Liver (tissue), 3 donors: ENCODE measurements around the gene MBP.

Experiments used
- FOXA1 ChIP-seq: IDR thresholded peaks from 2 replicates; pipeline ENCODE4 v1.6.1; 2016; ENCODE audit warnings: antibody characterized with exemption
- GABPA ChIP-seq, 2 donors: IDR thresholded peaks in 1 of 2; conservative IDR thresholded peaks in 1 of 2; 2 replicates each; pipeline ENCODE4 v1.6.1; 2016; ENCODE audit warnings: antibody characterized with exemption in 2 of 2, mild to moderate bottlenecking in 1 of 2, moderate library complexity in 1 of 2
- HNF4G ChIP-seq: IDR thresholded peaks from 2 replicates; pipeline ENCODE4 v1.6.1; 2016; ENCODE audit warnings: antibody characterized with exemption
- RAD21 ChIP-seq, 2 donors: IDR thresholded peaks; 2 replicates each; pipeline ENCODE4 v1.6.1; 2016; ENCODE audit warnings: antibody characterized with exemption in 2 of 2, mild to moderate bottlenecking in 2 of 2
- SP1 ChIP-seq: IDR thresholded peaks from 2 replicates; pipeline ENCODE4 v1.6.1; 2018; ENCODE audit warnings: antibody characterized with exemption, mild to moderate bottlenecking
- TAF1 ChIP-seq: conservative IDR thresholded peaks from 2 replicates; pipeline ENCODE4 v1.6.1; 2016; ENCODE audit warnings: antibody characterized with exemption, mild to moderate bottlenecking
- YY1 ChIP-seq: IDR thresholded peaks from 2 replicates; pipeline ENCODE4 v1.6.1; 2016; ENCODE audit warnings: antibody characterized with exemption, mild to moderate bottlenecking
- TF ChIP-seq, protein P1 (sequence below): IDR thresholded peaks from 2 replicates; pipeline ENCODE4 v1.6.1; 2016; ENCODE audit warnings: antibody characterized with exemption, mild to moderate bottlenecking
- TF ChIP-seq, protein P2 (sequence below): fragments of 150-350 bp; IDR thresholded peaks from 2 replicates; pipeline ENCODE4 v1.5.1; 2017; ENCODE audit warnings: improper control_type of control experiment, low read depth, low read length; ENCODE audit not compliant: missing input control
- TF ChIP-seq, protein P3 (sequence below): IDR thresholded peaks from 2 replicates; pipeline ENCODE4 v1.6.1; 2016; ENCODE audit warnings: antibody characterized with exemption
- TF ChIP-seq, protein P4 (sequence below): IDR thresholded peaks from 2 replicates; pipeline ENCODE4 v1.6.1; 2016; ENCODE audit warnings: antibody characterized with exemption
- TF ChIP-seq, protein P5 (sequence below): IDR thresholded peaks from 2 replicates; pipeline ENCODE4 v1.6.1; 2016; ENCODE audit warnings: antibody characterized with exemption
- donor health status: healthy.
- donor health status: healthy.

DNA sequence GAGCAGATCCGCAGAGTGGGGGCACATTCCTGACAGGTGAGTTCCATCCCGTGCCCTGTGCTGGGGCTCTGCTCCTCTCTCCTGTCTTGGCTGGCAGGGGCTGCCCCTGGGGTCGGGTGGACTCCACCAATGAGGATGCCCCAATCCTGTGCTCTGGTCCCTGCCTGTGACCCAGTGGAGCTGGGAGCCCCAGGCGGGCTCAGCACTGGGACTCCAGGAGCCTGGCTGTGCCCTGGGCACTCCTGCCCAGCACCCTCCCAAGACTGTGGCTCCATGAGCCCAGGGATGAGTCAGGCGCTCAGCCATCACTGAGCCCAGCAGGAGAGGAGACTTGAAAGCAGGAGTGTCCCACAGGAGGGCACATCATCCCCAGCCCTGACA lies 53.9 kb downstream of the MBP start:
- TF ChIP-seq, protein P1, sequence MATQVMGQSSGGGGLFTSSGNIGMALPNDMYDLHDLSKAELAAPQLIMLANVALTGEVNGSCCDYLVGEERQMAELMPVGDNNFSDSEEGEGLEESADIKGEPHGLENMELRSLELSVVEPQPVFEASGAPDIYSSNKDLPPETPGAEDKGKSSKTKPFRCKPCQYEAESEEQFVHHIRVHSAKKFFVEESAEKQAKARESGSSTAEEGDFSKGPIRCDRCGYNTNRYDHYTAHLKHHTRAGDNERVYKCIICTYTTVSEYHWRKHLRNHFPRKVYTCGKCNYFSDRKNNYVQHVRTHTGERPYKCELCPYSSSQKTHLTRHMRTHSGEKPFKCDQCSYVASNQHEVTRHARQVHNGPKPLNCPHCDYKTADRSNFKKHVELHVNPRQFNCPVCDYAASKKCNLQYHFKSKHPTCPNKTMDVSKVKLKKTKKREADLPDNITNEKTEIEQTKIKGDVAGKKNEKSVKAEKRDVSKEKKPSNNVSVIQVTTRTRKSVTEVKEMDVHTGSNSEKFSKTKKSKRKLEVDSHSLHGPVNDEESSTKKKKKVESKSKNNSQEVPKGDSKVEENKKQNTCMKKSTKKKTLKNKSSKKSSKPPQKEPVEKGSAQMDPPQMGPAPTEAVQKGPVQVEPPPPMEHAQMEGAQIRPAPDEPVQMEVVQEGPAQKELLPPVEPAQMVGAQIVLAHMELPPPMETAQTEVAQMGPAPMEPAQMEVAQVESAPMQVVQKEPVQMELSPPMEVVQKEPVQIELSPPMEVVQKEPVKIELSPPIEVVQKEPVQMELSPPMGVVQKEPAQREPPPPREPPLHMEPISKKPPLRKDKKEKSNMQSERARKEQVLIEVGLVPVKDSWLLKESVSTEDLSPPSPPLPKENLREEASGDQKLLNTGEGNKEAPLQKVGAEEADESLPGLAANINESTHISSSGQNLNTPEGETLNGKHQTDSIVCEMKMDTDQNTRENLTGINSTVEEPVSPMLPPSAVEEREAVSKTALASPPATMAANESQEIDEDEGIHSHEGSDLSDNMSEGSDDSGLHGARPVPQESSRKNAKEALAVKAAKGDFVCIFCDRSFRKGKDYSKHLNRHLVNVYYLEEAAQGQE: no peak
- no peak for TF ChIP-seq SP1
- TF ChIP-seq, protein P2, sequence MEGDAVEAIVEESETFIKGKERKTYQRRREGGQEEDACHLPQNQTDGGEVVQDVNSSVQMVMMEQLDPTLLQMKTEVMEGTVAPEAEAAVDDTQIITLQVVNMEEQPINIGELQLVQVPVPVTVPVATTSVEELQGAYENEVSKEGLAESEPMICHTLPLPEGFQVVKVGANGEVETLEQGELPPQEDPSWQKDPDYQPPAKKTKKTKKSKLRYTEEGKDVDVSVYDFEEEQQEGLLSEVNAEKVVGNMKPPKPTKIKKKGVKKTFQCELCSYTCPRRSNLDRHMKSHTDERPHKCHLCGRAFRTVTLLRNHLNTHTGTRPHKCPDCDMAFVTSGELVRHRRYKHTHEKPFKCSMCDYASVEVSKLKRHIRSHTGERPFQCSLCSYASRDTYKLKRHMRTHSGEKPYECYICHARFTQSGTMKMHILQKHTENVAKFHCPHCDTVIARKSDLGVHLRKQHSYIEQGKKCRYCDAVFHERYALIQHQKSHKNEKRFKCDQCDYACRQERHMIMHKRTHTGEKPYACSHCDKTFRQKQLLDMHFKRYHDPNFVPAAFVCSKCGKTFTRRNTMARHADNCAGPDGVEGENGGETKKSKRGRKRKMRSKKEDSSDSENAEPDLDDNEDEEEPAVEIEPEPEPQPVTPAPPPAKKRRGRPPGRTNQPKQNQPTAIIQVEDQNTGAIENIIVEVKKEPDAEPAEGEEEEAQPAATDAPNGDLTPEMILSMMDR: no peak
- TF ChIP-seq, protein P3, sequence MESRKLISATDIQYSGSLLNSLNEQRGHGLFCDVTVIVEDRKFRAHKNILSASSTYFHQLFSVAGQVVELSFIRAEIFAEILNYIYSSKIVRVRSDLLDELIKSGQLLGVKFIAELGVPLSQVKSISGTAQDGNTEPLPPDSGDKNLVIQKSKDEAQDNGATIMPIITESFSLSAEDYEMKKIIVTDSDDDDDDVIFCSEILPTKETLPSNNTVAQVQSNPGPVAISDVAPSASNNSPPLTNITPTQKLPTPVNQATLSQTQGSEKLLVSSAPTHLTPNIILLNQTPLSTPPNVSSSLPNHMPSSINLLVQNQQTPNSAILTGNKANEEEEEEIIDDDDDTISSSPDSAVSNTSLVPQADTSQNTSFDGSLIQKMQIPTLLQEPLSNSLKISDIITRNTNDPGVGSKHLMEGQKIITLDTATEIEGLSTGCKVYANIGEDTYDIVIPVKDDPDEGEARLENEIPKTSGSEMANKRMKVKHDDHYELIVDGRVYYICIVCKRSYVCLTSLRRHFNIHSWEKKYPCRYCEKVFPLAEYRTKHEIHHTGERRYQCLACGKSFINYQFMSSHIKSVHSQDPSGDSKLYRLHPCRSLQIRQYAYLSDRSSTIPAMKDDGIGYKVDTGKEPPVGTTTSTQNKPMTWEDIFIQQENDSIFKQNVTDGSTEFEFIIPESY: no peak
- TF ChIP-seq YY1: no peak
- TF ChIP-seq FOXA1: no peak
- no peak for TF ChIP-seq GABPA (IDR thresholded peaks at IDR 0.05 in 1 of 2, conservative IDR thresholded peaks at IDR 0.05 in 1 of 2)
- TF ChIP-seq, protein P4, sequence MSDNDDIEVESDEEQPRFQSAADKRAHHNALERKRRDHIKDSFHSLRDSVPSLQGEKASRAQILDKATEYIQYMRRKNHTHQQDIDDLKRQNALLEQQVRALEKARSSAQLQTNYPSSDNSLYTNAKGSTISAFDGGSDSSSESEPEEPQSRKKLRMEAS: no peak
- TF ChIP-seq, protein P5, sequence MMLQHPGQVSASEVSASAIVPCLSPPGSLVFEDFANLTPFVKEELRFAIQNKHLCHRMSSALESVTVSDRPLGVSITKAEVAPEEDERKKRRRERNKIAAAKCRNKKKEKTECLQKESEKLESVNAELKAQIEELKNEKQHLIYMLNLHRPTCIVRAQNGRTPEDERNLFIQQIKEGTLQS: no peak
- TF ChIP-seq HNF4G: no peak
- TF ChIP-seq RAD21 (IDR thresholded peaks at IDR 0.05): no peak
- no peak for TF ChIP-seq TAF1
